Measurements from ENCODE around the gene ABCD1.

ABCD1 gene

GRCh38 chrX:153778181-153778580 is 53.5 kb downstream of the ABCD1 start:
- Histone ChIP-seq H3K27me3 (ENCODE audit: insufficient read depth, low read length, poor library complexity, severe bottlenecking) (no peaks in the 10 kb centered on the region), H2AFZ (ENCODE audit: low read length) (no peak overlapping the region), H3K4me3 (ENCODE audit: low read length, poor library complexity, severe bottlenecking) (no peak overlapping the region), H3K9me2 (replicated peaks; ENCODE audit: low read depth, low read length) (no peaks in the 10 kb centered on the region), H3K36me3 (ENCODE audit: insufficient read depth, low read length) (no peaks in the 10 kb centered on the region), H3K9ac (ENCODE audit: low read depth, low read length, poor library complexity, severe bottlenecking) (no peak overlapping the region), H3K4me2 (ENCODE audit: low read depth, low read length, poor library complexity, severe bottlenecking) (no peak overlapping the region), H3K4me1 (ENCODE audit: insufficient read depth, low read length, poor library complexity, severe bottlenecking) (no peaks in the 10 kb centered on the region), H3F3A (ENCODE audit: low read depth) (no peaks in the 10 kb centered on the region), H3K79me2 (ENCODE audit: insufficient read depth, low read length) (no peaks in the 10 kb centered on the region), H4K20me1 (ENCODE audit: insufficient read depth, low read length, poor library complexity, severe bottlenecking) (no peaks in the 10 kb centered on the region), H3K9me3 (ENCODE audit: insufficient read depth, low read depth, low read length) (no peaks in the 10 kb centered on the region)
- TF ChIP-seq CTCF (conservative IDR thresholded peaks at IDR 0.05; ENCODE audit: low read length): no peak
- TF ChIP-seq EZH2phosphoT487 (IDR thresholded peaks at IDR 0.05; ENCODE audit: borderline replicate concordance): no peak

GRCh38 chrX:153778684-153779101 is 54.0 kb downstream of the ABCD1 start:
- no peak overlapping the region for H3K4me2 ChIP-seq (ENCODE audit: low read depth, low read length, poor library complexity, severe bottlenecking)
- no peaks in the 10 kb centered on the region for H3K27me3 ChIP-seq (ENCODE audit: insufficient read depth, low read length, poor library complexity, severe bottlenecking)
- no peak overlapping the region for H2AFZ ChIP-seq (ENCODE audit: low read length)
- H4K20me1 ChIP-seq (ENCODE audit: insufficient read depth, low read length, poor library complexity, severe bottlenecking): no peaks in the 10 kb centered on the region
- H3K36me3 ChIP-seq (ENCODE audit: insufficient read depth, low read length): no peaks in the 10 kb centered on the region
- H3K9ac ChIP-seq (ENCODE audit: low read depth, low read length, poor library complexity, severe bottlenecking): no peak overlapping the region
- H3K4me1 ChIP-seq (ENCODE audit: insufficient read depth, low read length, poor library complexity, severe bottlenecking): no peaks in the 10 kb centered on the region
- TF ChIP-seq CTCF (conservative IDR thresholded peaks at IDR 0.05; ENCODE audit: low read length) (peak; percentile 25), EZH2phosphoT487 (IDR thresholded peaks at IDR 0.05; ENCODE audit: borderline replicate concordance) (no peak)
- H3K79me2 ChIP-seq (ENCODE audit: insufficient read depth, low read length): no peaks in the 10 kb centered on the region
- H3K9me2 ChIP-seq (replicated peaks; ENCODE audit: low read depth, low read length): no peaks in the 10 kb centered on the region
- no peaks in the 10 kb centered on the region for H3K9me3 ChIP-seq (ENCODE audit: insufficient read depth, low read depth, low read length)
- no peaks in the 10 kb centered on the region for H3F3A ChIP-seq (ENCODE audit: low read depth)
- no peak overlapping the region for H3K4me3 ChIP-seq (ENCODE audit: low read length, poor library complexity, severe bottlenecking)

- Histone ChIP-seq H3K27me3 (ENCODE audit: insufficient read depth, low read length, poor library complexity, severe bottlenecking) (no peaks in the 10 kb centered on the region), H3K79me2 (ENCODE audit: insufficient read depth, low read length) (no peaks in the 10 kb centered on the region), H3K9ac (ENCODE audit: low read depth, low read length, poor library complexity, severe bottlenecking) (no peak overlapping the region), H3K4me3 (ENCODE audit: low read length, poor library complexity, severe bottlenecking) (no peak overlapping the region), H3F3A (ENCODE audit: low read depth) (no peaks in the 10 kb centered on the region), H3K9me3 (ENCODE audit: insufficient read depth, low read depth, low read length) (no peaks in the 10 kb centered on the region), H3K36me3 (ENCODE audit: insufficient read depth, low read length) (no peaks in the 10 kb centered on the region), H3K9me2 (replicated peaks; ENCODE audit: low read depth, low read length) (no peaks in the 10 kb centered on the region), H2AFZ (ENCODE audit: low read length) (no peak overlapping the region), H3K4me2 (ENCODE audit: low read depth, low read length, poor library complexity, severe bottlenecking) (no peak overlapping the region), H4K20me1 (ENCODE audit: insufficient read depth, low read length, poor library complexity, severe bottlenecking) (no peaks in the 10 kb centered on the region), H3K4me1 (ENCODE audit: insufficient read depth, low read length, poor library complexity, severe bottlenecking) (no peaks in the 10 kb centered on the region)
- TF ChIP-seq EZH2phosphoT487 (IDR thresholded peaks at IDR 0.05; ENCODE audit: borderline replicate concordance): no peak
- TF ChIP-seq CTCF (conservative IDR thresholded peaks at IDR 0.05; ENCODE audit: low read length): no peak
These were observed 55.4 kb downstream of the ABCD1 start for GRCh38 chrX:153779891-153780677.
